HepG2 (cell line): Measurements from ENCODE around the gene GNG7.
A peak's percentile ranks its signal among the peaks of the same experiment; 100 is the strongest.

Experiments used
- AHR ChIP-seq: IDR thresholded peaks from 2 replicates; pipeline ENCODE4 v1.6.1; 2018; ENCODE audit warnings: missing genetic modification reagents, missing compliant biosample characterization
- CHD2 ChIP-seq: IDR thresholded peaks from 2 replicates; pipeline ENCODE4 v1.6.1; 2011; ENCODE audit warnings: low read depth, low read length, improper control_type of control experiment
- CTCF ChIP-seq: sonication (generic); formaldehyde crosslinking; IDR thresholded peaks from 2 replicates; pipeline ENCODE4 v1.5.0; 2020; ENCODE audit warnings: mild to moderate bottlenecking, missing genetic modification reagents, moderate library complexity
- JUNB ChIP-seq: sonication (generic); formaldehyde crosslinking; IDR thresholded peaks from 2 replicates; pipeline ENCODE4 v1.8.0; 2022; ENCODE audit warnings: missing genetic modification reagents, mild to moderate bottlenecking, borderline replicate concordance
- MXI1 ChIP-seq: IDR thresholded peaks from 3 replicates; pipeline ENCODE4 v1.6.1; 2012; ENCODE audit warnings: low read depth, low read length, inconsistent platforms, borderline replicate concordance
- PLSCR1 ChIP-seq: sonication (generic); formaldehyde crosslinking; IDR thresholded peaks from 2 replicates; pipeline ENCODE4 v1.5.0; 2020; ENCODE audit warnings: missing genetic modification reagents, mild to moderate bottlenecking, borderline replicate concordance
- RBAK ChIP-seq: sonication (generic); formaldehyde crosslinking; IDR thresholded peaks from 2 replicates; pipeline ENCODE4 v1.5.1; 2020; ENCODE audit warnings: mild to moderate bottlenecking, missing genetic modification reagents
- SALL1 ChIP-seq: sonication (generic); formaldehyde crosslinking; IDR thresholded peaks from 2 replicates; pipeline ENCODE4 v1.8.0; 2022; ENCODE audit warnings: mild to moderate bottlenecking, missing genetic modification reagents
- SUZ12 ChIP-seq: fragments of 150-350 bp; IDR thresholded peaks from 2 replicates; pipeline ENCODE4 v1.6.1; 2014; ENCODE audit warnings: low read depth, low read length
- ZNF441 ChIP-seq: sonication (generic); formaldehyde crosslinking; IDR thresholded peaks from 2 replicates; pipeline ENCODE4 v1.7.0; 2021; ENCODE audit warnings: missing genetic modification reagents, borderline replicate concordance

GRCh38 chr19:2511570-2511969 is 190.9 kb downstream of the GNG7 start:
- peak; percentile 56; the same call in 1 of the 2 replicates for TF ChIP-seq SALL1
- TF ChIP-seq AHR (CRISPR knock-in tag): no peak
- no peak for TF ChIP-seq SUZ12
- no peak for TF ChIP-seq JUNB (CRISPR knock-in tag)
- no peak for TF ChIP-seq RBAK
- TF ChIP-seq PLSCR1 (CRISPR knock-in tag): no peak
- peak; percentile 40 for TF ChIP-seq CTCF
- no peak for TF ChIP-seq CHD2
- no peak for TF ChIP-seq ZNF441 (CRISPR knock-in tag)
- no peak for TF ChIP-seq MXI1
